ENCODE results near the gene VPREB3.

DNA sequence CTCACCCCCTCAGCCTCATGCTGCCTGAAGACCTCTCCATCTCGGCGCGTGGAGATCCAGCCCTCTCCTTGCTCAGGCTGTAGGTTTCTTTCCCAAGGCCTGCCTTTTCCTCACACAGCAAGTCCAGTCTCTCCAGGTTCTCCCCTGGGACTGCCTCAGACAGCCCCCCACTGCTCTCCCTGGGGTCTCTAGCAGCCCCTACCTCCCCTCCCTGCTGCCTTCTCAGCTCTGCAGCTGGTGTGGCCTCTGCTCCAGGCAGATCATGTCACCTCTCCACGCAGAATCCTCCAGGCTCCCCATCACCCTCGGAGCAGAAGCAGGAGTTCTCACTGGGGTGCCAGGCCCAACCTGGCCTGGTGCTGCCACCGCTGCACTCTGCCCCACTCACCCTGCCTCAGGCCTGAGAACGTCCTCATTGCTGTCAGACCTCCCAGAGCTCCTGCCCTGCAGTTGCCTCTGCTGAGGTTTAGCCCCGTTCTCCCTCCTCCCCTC, 47.7 kb upstream of the VPREB3 start:
- TF ChIP-seq, protein P1, sequence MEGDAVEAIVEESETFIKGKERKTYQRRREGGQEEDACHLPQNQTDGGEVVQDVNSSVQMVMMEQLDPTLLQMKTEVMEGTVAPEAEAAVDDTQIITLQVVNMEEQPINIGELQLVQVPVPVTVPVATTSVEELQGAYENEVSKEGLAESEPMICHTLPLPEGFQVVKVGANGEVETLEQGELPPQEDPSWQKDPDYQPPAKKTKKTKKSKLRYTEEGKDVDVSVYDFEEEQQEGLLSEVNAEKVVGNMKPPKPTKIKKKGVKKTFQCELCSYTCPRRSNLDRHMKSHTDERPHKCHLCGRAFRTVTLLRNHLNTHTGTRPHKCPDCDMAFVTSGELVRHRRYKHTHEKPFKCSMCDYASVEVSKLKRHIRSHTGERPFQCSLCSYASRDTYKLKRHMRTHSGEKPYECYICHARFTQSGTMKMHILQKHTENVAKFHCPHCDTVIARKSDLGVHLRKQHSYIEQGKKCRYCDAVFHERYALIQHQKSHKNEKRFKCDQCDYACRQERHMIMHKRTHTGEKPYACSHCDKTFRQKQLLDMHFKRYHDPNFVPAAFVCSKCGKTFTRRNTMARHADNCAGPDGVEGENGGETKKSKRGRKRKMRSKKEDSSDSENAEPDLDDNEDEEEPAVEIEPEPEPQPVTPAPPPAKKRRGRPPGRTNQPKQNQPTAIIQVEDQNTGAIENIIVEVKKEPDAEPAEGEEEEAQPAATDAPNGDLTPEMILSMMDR (IDR thresholded peaks at IDR 0.05; ENCODE audit: low read depth, low read length) = no peak
- no peak for TF ChIP-seq EZH2phosphoT487 (IDR thresholded peaks at IDR 0.05; ENCODE audit: low read depth)
